ENCODE results near the gene MCU. TPM values are rescaled to one million over a fixed set of nuclear protein-coding genes. Genes with fewer than 3 reads are reported as not detected.
A peak's percentile ranks its signal among the peaks of the same experiment; 100 is the strongest.

The MCU gene
- polyA plus RNA-seq, 1 donor (not counting 4 experiments of a cell fraction or from before 2014, with no cell fraction given), result 103 TPM

- H3K27ac ChIP-seq (ENCODE audit: control insufficient read depth, insufficient read depth, low read length), result no peak overlapping the region
- peaks cover 41% of the 10 kb centered on the region for H3K79me2 ChIP-seq (ENCODE audit: control insufficient read depth, insufficient read depth, low read length)
- no peaks in the 10 kb centered on the region for H3K9me3 ChIP-seq (ENCODE audit: control insufficient read depth, low read depth, low read length)
- no peak overlapping the region for H2AFZ ChIP-seq (ENCODE audit: control insufficient read depth, low read length)
- H3K9ac ChIP-seq (ENCODE audit: control insufficient read depth, extremely low read depth, insufficient read depth, low read length), result no peak overlapping the region
- TF ChIP-seq EZH2 (IDR thresholded peaks at IDR 0.05; ENCODE audit: low read length), result no peak
- no peak for TF ChIP-seq CTCF (optimal IDR thresholded peaks at IDR 0.05 in 1 of 3, IDR thresholded peaks at IDR 0.05 in 1 of 3, conservative IDR thresholded peaks at IDR 0.05 in 1 of 3; ENCODE audit: extremely low read depth in 1 of 3, insufficient read depth in 2 of 3, low read length in 3 of 3)
- H4K20me1 ChIP-seq (ENCODE audit: control insufficient read depth, extremely low read depth, insufficient read depth, low read length), result no peaks in the 10 kb centered on the region
- H3K36me3 ChIP-seq (ENCODE audit: control insufficient read depth in 2 of 2, extremely low read depth in 1 of 2, insufficient read depth in 2 of 2, low read length in 2 of 2), result peaks cover 0 to 9% of the 10 kb centered on the region in 2 experiments
- H3K4me2 ChIP-seq (ENCODE audit: control insufficient read depth, extremely low read depth, insufficient read depth, low read depth, low read length), result peak overlapping the region; percentile 55
- peaks cover 2% of the 10 kb centered on the region for H3K9me1 ChIP-seq (ENCODE audit: control insufficient read depth, extremely low read depth, insufficient read depth, low read length)
- no peak for DNase-seq (ENCODE audit: low read depth, low spot score)
- FAIRE-seq, result peak; percentile 80
- H3K27me3 ChIP-seq (ENCODE audit: control insufficient read depth, extremely low read depth, insufficient read depth, low read length), result no peaks in the 10 kb centered on the region
- H3K4me1 ChIP-seq (ENCODE audit: control insufficient read depth, extremely low read depth, insufficient read depth, low read length), result peaks cover 25% of the 10 kb centered on the region
- H3K4me3 ChIP-seq (ENCODE audit: control insufficient read depth in 2 of 3, extremely low read depth in 1 of 3, insufficient read depth in 2 of 3, low read depth in 1 of 3, low read length in 3 of 3), result no peak overlapping the region
- dilution Hi-C loops (cut with MboI; ENCODE audit: extremely low pct_ligation_motif_present, low sequenced_read_pairs), result no loop called here
Measured at GRCh38 chr10:72719941-72720592, 28.1 kb downstream of the MCU start.

GRCh38 chr10:72720814-72721660, 29.1 kb downstream of the MCU start:
- no peak overlapping the region for H2AFZ ChIP-seq (ENCODE audit: control insufficient read depth, low read length)
- dilution Hi-C loops (cut with MboI; ENCODE audit: extremely low pct_ligation_motif_present, low sequenced_read_pairs), result no loop called here
- H3K9ac ChIP-seq (ENCODE audit: control insufficient read depth, extremely low read depth, insufficient read depth, low read length), result no peak overlapping the region
- DNase-seq (ENCODE audit: low read depth, low spot score), result no peak
- peak; percentile 17 for FAIRE-seq
- no peak overlapping the region for H3K4me3 ChIP-seq (ENCODE audit: control insufficient read depth in 2 of 3, extremely low read depth in 1 of 3, insufficient read depth in 2 of 3, low read depth in 1 of 3, low read length in 3 of 3)
- H3K4me1 ChIP-seq (ENCODE audit: control insufficient read depth, extremely low read depth, insufficient read depth, low read length), result peaks cover 25% of the 10 kb centered on the region
- H3K9me1 ChIP-seq (ENCODE audit: control insufficient read depth, extremely low read depth, insufficient read depth, low read length), result peaks cover 2% of the 10 kb centered on the region
- no peaks in the 10 kb centered on the region for H4K20me1 ChIP-seq (ENCODE audit: control insufficient read depth, extremely low read depth, insufficient read depth, low read length)
- peaks cover 0 to under 1% of the 10 kb centered on the region in 2 experiments for H3K36me3 ChIP-seq (ENCODE audit: control insufficient read depth in 2 of 2, extremely low read depth in 1 of 2, insufficient read depth in 2 of 2, low read length in 2 of 2)
- no peak for TF ChIP-seq EZH2 (IDR thresholded peaks at IDR 0.05; ENCODE audit: low read length)
- no peak for TF ChIP-seq CTCF (optimal IDR thresholded peaks at IDR 0.05 in 1 of 3, IDR thresholded peaks at IDR 0.05 in 1 of 3, conservative IDR thresholded peaks at IDR 0.05 in 1 of 3; ENCODE audit: extremely low read depth in 1 of 3, insufficient read depth in 2 of 3, low read length in 3 of 3)
- no peak overlapping the region for H3K27ac ChIP-seq (ENCODE audit: control insufficient read depth, insufficient read depth, low read length)
- peaks cover 35% of the 10 kb centered on the region for H3K79me2 ChIP-seq (ENCODE audit: control insufficient read depth, insufficient read depth, low read length)
- no peaks in the 10 kb centered on the region for H3K9me3 ChIP-seq (ENCODE audit: control insufficient read depth, low read depth, low read length)
- no peaks in the 10 kb centered on the region for H3K27me3 ChIP-seq (ENCODE audit: control insufficient read depth, extremely low read depth, insufficient read depth, low read length)
- H3K4me2 ChIP-seq (ENCODE audit: control insufficient read depth, extremely low read depth, insufficient read depth, low read depth, low read length), result no peak overlapping the region

Data from keratinocyte (primary cell).